ENCODE measurements around the gene EPHB1. TPM values are rescaled to one million over a fixed set of nuclear protein-coding genes. Genes with fewer than 3 reads are reported as not detected.
"Not testable (repeated sequence)": the region's sequence is repeated elsewhere in the genome, so short reads cannot be mapped to it uniquely, and the experiment has no call there.

The EPHB1 gene
- polyA plus RNA-seq, 4 donors: 4.4 to 5.9 (median 5.7) TPM

- no peak for DNase-seq (ENCODE audit: low read depth in 4 of 4, low spot score in 2 of 4)
Observed at GRCh38 chr3:134775831-134776230, 19.2 kb upstream of the EPHB1 start.

- no peak for DNase-seq (ENCODE audit: low read depth in 4 of 4, low spot score in 2 of 4)
Observed at GRCh38 chr3:134776518-134776917, 18.5 kb upstream of the EPHB1 start.

GRCh38 chr3:134777341-134777740 lies 17.7 kb upstream of the EPHB1 start:
- no peak for DNase-seq (ENCODE audit: low read depth in 4 of 4, low spot score in 2 of 4)

- DNase-seq (ENCODE audit: low read depth in 4 of 4, low spot score in 2 of 4): not testable (repeated sequence)
Observed at GRCh38 chr3:134788283-134788682, 6.8 kb upstream of the EPHB1 start.

GRCh38 chr3:134790065-134790464 lies 5.0 kb upstream of the EPHB1 start:
- DNase-seq (ENCODE audit: low read depth in 4 of 4, low spot score in 2 of 4): no peak

GRCh38 chr3:134791992-134792391 lies 3.1 kb upstream of the EPHB1 start:
- DNase-seq (ENCODE audit: low read depth in 4 of 4, low spot score in 2 of 4): no peak

GRCh38 chr3:134792700-134793099 lies 2.4 kb upstream of the EPHB1 start:
- no peak for DNase-seq (ENCODE audit: low read depth in 4 of 4, low spot score in 2 of 4)

GRCh38 chr3:134793562-134793961 lies 1.5 kb upstream of the EPHB1 start:
- no peak for DNase-seq (ENCODE audit: low read depth in 4 of 4, low spot score in 2 of 4)

GRCh38 chr3:134794323-134794722 lies 737 bp upstream of the EPHB1 start:
- no peak for DNase-seq (ENCODE audit: low read depth in 4 of 4, low spot score in 2 of 4)

- DNase-seq (ENCODE audit: low read depth in 4 of 4, low spot score in 2 of 4): peak in 1 of 4 donors; percentile 23
Observed at GRCh38 chr3:134795746-134796280, 753 bp downstream of the EPHB1 start.

GRCh38 chr3:134796281-134797056 lies 1.4 kb downstream of the EPHB1 start:
- DNase-seq (ENCODE audit: low read depth in 4 of 4, low spot score in 2 of 4): no peak

GRCh38 chr3:134797057-134797740 lies 2.1 kb downstream of the EPHB1 start:
- no peak for DNase-seq (ENCODE audit: low read depth in 4 of 4, low spot score in 2 of 4)

- no peak for DNase-seq (ENCODE audit: low read depth in 4 of 4, low spot score in 2 of 4)
Observed at GRCh38 chr3:134797741-134798451, 2.8 kb downstream of the EPHB1 start.

GRCh38 chr3:134798681-134799311 lies 3.7 kb downstream of the EPHB1 start:
- no peak for DNase-seq (ENCODE audit: low read depth in 4 of 4, low spot score in 2 of 4)

GRCh38 chr3:134799393-134799792 lies 4.3 kb downstream of the EPHB1 start:
- no peak for DNase-seq (ENCODE audit: low read depth in 4 of 4, low spot score in 2 of 4)

- no peak for DNase-seq (ENCODE audit: low read depth in 4 of 4, low spot score in 2 of 4)
Observed at GRCh38 chr3:134801204-134801958, 6.3 kb downstream of the EPHB1 start.

- no peak for DNase-seq (ENCODE audit: low read depth in 4 of 4, low spot score in 2 of 4)
Observed at GRCh38 chr3:134802428-134803050, 7.5 kb downstream of the EPHB1 start.

GRCh38 chr3:134803051-134803505 lies 8.0 kb downstream of the EPHB1 start:
- DNase-seq (ENCODE audit: low read depth in 4 of 4, low spot score in 2 of 4): no peak

GRCh38 chr3:134803652-134804051 lies 8.6 kb downstream of the EPHB1 start:
- no peak for DNase-seq (ENCODE audit: low read depth in 4 of 4, low spot score in 2 of 4)

Data from left renal cortex interstitium (tissue), 4 donors.